Measurements from ENCODE around the gene GCK. TPM values are rescaled to one million over a fixed set of nuclear protein-coding genes. Genes with fewer than 3 reads are reported as not detected.

The GCK gene
- not detected in 2 replicates for total RNA-seq (2014; rRNA removed; shearing (Covaris generic))

DNA sequence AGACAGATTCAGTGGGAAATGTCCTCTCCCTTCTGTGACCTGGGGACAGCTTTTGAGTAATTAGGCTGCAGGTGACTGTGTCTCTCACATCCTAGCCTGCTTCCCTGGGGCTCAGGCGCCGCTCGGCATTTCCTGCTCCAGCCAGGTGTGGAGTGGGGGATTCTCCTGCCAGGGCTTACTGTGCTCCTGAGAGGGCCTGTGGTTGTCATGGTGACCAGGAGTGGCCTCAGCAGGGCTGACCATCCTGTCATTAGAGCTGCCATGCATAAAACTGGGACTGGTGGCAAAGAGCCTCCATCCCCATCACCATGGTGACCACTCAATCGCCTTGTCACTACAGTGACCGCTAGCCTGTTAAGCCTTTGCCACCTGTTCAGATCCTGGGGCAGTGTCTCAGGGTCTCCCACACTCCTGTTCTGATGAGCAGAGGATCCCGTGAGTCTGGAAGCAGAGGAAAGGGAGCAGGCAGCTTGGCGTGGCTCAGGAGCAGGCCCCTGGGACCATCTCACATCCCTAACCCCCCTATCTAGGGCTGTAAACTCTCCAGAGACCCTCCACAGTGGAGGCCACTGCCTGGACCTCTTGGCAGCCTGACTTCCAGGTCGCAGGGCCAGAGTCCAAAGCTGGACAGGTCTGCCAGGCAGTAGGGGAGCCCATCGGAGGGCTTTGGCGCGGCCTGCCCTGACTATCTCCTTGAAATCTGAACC is at the start of gene GCK:
Gene GCK, minus strand, starts transcription at position 154 of the 707 bp plus-strand sequence. CDS start 486 bp downstream, outside the sequence.
- DNase-seq, result no peak

DNA sequence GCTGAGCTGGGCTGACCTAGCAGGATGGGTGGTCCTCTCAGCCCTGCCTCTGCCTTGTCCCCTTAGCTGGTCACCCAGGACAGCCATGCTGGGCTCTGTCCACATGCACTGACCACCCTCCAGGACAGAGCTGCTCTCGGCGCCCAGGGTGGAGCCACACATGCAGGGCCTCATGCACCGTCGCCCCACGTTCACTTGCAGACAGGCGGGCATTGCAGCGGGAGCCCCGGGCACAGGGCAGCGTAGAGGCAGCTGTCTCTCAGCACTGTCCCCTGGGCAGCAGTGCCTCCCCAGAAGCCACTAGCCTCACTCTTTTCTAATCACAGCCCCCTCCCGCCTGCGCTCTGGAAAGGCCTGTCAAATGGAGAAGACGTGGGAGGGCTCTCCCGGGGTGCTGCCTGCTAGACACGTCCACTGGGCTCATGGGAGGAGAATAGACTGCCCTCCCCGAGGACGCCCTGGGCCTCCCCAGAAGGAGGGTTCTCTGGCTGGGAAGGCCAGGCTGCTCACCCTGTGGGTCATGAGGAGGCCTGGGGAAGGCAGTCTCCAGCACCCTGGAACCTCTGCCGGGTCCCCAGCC is 49.0 kb upstream of the GCK start:
- H3K9me3 ChIP-seq (replicated peaks), result no peaks in the 10 kb centered on the region
- H3K27ac ChIP-seq, result no peak overlapping the region
- DNase-seq, result no peak
- H3K36me3 ChIP-seq, result no peaks in the 10 kb centered on the region
- no peak overlapping the region for H3K4me3 ChIP-seq
- peaks cover 29% of the 10 kb centered on the region for H3K27me3 ChIP-seq
- H3K4me1 ChIP-seq, result peaks cover 14% of the 10 kb centered on the region

More for the DNA sequence above, at the start of gene GCK:
- Histone ChIP-seq H3K4me3 (no peak within 1 kb of the TSS), H3K27ac (no peak within 1 kb of the TSS), H3K4me1 (peaks cover 30% of the 10 kb centered on the region), H3K27me3 (no peaks in the 10 kb centered on the region), H3K9me3 (replicated peaks) (no peaks in the 10 kb centered on the region), H3K36me3 (no peaks in the 10 kb centered on the region)

DNA sequence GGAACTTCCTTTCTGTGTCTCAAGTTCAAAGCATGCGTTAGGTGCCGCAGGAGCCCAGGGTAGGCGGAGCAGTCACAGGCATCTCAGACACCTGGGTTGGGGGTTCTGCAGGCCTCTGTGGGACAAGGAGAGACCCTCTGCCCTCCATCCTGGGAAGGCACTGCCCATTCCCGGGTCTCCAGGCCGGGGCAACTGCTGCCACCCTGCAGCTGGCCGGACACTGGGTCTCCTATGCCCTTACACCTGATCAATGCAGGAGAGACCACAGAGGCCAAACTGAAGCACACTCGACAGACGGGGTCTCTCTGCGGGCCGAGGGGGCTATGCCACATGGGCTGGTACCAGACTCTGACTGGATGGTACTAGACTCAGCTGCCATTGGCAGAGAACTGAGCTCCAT is 48.5 kb upstream of the GCK start:
- DNase-seq, result no peak

DNA sequence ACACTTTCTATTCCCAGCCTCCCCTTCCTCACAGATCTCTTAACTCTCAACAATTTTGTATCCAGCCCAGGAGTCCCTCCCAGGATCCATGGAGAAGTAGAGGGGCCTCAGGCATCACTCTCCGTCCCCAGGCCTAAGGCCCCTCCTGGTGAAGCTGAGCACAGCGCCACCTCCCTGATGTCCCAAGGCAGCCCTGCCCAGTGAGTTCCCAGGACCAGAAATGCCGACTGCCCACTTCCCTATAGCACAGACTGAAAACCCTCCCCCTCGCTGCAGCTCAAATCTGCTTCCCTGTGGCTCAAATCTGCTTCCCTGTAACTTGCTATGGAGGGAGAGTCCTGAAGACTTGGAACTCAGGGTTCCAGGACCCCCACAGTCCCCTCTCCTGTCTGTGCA is 47.1 kb upstream of the GCK start:
- H3K36me3 ChIP-seq, result no peaks in the 10 kb centered on the region
- H3K4me3 ChIP-seq, result no peak overlapping the region
- no peak overlapping the region for H3K27ac ChIP-seq
- peaks cover 35% of the 10 kb centered on the region for H3K27me3 ChIP-seq
- peak in 1 of 2 experiments; percentile 57 for DNase-seq
- peaks cover 14% of the 10 kb centered on the region for H3K4me1 ChIP-seq
- no peaks in the 10 kb centered on the region for H3K9me3 ChIP-seq (replicated peaks)

More for the DNA sequence above, 48.5 kb upstream of the GCK start:
- Histone ChIP-seq H3K27me3 (peaks cover 31% of the 10 kb centered on the region), H3K4me1 (peaks cover 14% of the 10 kb centered on the region), H3K27ac (no peak overlapping the region), H3K9me3 (replicated peaks) (no peaks in the 10 kb centered on the region), H3K4me3 (no peak overlapping the region), H3K36me3 (no peaks in the 10 kb centered on the region)

DNA sequence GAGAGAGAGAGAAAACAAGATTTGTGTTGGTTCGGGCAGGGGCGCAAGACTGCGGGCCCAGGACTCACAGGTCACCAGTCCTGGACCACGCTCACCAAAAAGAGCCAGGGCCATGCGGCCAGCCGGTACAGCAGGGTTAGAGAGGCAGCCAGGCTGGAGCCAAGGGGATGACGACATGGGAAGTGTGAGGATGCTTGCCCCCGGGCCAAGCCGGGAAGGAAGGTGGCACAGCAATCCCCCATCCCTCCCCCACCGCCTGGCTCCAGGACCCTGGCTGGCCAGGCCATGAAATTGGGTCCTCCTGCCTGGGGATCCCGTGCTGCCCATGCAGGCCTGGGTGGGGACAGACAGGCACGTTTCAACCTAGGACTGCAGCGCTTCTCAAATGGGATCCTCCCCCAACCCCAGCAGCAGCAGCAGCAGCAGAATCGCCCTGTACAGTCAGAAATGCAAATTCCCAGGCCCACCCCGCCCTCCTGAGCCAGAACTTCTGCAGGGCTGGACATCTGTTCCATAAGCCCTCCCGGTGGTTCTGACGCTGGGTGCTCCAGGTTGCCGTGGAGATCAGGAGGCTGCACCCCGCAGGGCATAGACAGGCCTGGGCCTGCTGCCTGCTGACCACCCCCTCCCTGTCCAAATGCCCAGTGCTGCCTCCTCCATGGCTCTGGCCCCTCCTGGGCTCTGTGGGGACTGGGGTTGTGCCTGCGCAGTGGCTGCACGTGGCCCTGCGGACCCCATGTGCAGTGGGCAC is 46.5 kb upstream of the GCK start:
- H3K9me3 ChIP-seq (replicated peaks), result no peaks in the 10 kb centered on the region
- no peaks in the 10 kb centered on the region for H3K36me3 ChIP-seq
- DNase-seq, result peak; percentile 56 to 66
- H3K4me1 ChIP-seq, result peaks cover 14% of the 10 kb centered on the region
- H3K27ac ChIP-seq, result no peak overlapping the region; the same call in 1 of the 2 replicates
- H3K4me3 ChIP-seq, result no peak overlapping the region
- peaks cover 40% of the 10 kb centered on the region for H3K27me3 ChIP-seq

DNA sequence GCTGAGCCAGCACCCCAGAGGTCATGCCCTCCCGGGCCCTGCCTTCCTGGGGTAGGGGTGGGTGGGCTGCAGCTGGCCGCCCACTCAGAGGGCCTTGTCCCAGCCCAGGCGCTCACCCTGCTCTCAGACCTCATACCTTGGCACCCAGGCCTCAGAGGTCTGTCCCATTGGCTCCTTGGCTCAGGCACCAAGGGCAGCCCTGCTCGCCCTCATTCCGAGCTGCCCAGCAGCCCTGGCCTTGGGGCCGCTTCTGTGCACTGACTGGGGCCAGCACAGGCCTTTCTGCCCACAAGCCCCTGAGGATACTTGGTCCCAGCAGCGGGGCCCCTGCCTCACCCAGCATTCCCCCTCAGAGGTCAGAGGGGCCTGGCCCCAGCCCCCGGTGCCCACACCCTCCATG is 45.8 kb upstream of the GCK start:
- DNase-seq, result no peak
- no peak overlapping the region; the same call in 1 of the 2 replicates for H3K27ac ChIP-seq
- H3K27me3 ChIP-seq, result peaks cover 44% of the 10 kb centered on the region
- H3K9me3 ChIP-seq (replicated peaks), result no peaks in the 10 kb centered on the region
- peaks cover 14% of the 10 kb centered on the region for H3K4me1 ChIP-seq
- H3K36me3 ChIP-seq, result no peaks in the 10 kb centered on the region
- no peak overlapping the region for H3K4me3 ChIP-seq

DNA sequence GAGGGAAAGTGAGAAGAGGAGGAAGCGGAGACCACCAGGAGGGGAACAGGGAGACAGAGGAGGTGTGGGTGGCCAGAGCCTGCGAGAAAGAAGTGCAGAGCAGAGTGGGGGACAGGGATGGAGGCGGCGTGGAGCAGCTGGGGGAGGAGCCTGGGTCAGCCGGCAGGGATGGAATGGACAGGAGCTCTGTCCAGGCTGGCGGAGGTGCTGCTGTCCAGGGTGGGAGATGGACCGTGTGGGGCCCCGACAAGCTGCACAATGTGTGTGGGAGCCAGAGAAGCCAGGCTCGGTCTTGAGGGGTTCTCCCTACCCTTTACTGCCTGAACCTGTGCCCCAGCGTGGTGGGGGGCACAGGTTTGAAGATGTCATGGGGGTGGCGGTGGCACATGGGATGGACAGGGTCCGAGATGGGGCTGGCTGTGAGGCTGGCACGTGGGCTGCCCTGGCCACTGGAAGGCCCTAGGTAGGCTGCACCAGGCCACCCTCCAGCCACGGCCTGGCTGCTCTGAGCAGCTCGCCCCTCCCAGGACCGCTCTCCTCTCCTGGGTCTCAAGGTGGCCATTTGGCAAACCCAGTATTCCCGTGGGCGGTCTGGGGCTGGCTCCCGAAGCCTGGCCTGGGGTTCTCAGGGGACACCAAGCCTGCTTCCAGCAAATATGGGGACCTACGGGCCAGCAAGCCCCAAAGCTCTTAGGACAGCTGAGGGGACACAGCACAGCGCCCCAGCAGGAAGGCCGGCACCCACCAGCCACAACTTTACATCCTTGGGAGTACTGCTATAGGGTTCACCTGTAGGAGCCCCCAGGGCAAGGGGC is 43.9 kb upstream of the GCK start:
- no peak for DNase-seq
- peaks cover 51% of the 10 kb centered on the region for H3K27me3 ChIP-seq
- H3K4me3 ChIP-seq, result no peak overlapping the region
- H3K27ac ChIP-seq, result no peak overlapping the region
- H3K36me3 ChIP-seq, result no peaks in the 10 kb centered on the region
- peaks cover 14% of the 10 kb centered on the region for H3K4me1 ChIP-seq
- no peaks in the 10 kb centered on the region for H3K9me3 ChIP-seq (replicated peaks)

DNA sequence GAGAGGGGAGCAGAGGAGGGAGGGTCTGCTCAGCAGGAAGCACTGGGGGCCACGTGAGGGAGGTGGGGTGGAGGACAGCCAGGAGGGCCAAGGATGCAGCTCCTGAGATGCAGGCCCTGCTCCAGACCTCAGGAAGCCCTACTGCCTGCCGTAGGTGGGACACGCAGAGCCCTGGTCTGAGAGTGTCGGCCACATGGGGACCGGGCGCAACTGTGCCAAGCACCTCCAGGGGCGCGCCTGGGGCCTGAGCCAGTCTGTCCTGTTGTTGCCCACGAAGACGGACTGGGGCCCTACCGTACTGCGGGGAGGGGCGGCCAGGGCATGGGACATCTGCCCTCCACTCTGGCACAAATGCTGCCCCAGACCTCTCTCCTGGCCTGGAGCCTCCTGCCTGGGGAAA is 43.2 kb upstream of the GCK start:
- Histone ChIP-seq H3K4me1 (peaks cover 14% of the 10 kb centered on the region), H3K9me3 (replicated peaks) (no peaks in the 10 kb centered on the region), H3K27me3 (peaks cover 48% of the 10 kb centered on the region), H3K27ac (no peak overlapping the region), H3K36me3 (no peaks in the 10 kb centered on the region), H3K4me3 (no peak overlapping the region)
- no peak for DNase-seq

DNA sequence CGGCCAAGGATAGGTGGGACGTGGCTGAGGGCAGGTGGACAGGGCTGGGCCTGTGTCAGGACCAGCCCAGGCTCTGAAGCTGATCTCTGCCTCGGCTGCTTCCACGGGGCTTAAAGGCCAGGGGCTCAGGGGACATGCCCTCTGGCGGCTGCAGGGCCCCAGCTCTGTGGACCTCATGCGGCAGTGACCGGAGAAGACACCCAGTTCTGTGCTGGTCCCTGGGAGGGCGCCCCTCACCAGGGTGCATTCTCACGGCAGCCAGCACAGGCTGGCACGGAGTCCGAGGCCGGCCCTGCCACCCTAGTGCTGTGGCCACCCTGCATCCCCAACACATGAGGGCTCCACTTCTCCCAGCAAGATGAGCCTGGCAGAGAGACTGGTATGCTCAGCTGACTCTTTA is 41.8 kb upstream of the GCK start:
- Histone ChIP-seq H3K27me3 (peaks cover 39% of the 10 kb centered on the region), H3K4me1 (peaks cover 13% of the 10 kb centered on the region), H3K4me3 (no peak overlapping the region), H3K9me3 (replicated peaks) (no peaks in the 10 kb centered on the region), H3K36me3 (no peaks in the 10 kb centered on the region), H3K27ac (no peak overlapping the region)
- DNase-seq, result no peak

DNA sequence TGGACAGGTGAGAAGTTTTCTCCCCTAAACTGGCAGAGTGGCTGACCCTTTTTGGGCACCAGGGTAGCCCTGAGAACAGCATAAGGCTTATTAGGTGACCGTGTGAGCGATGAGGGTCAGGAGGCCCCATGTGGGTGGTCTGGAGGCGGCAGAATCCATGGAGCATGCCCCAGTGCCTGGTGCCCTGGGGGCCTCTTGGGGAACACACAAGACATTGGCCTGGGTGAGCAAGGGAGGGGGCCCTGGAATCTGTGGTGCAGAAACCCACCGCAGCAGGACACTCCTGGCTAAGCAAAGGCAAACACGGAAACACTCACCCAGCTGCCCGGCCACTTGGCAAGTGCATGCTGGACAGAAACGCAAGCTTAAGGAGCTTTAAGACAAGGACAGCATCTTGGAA is 41.0 kb upstream of the GCK start:
- no peak overlapping the region for H3K27ac ChIP-seq
- peaks cover 39% of the 10 kb centered on the region for H3K27me3 ChIP-seq
- H3K4me3 ChIP-seq, result no peak overlapping the region
- DNase-seq, result no peak
- H3K4me1 ChIP-seq, result peaks cover 11% of the 10 kb centered on the region
- H3K36me3 ChIP-seq, result no peaks in the 10 kb centered on the region
- no peaks in the 10 kb centered on the region for H3K9me3 ChIP-seq (replicated peaks)

DNA sequence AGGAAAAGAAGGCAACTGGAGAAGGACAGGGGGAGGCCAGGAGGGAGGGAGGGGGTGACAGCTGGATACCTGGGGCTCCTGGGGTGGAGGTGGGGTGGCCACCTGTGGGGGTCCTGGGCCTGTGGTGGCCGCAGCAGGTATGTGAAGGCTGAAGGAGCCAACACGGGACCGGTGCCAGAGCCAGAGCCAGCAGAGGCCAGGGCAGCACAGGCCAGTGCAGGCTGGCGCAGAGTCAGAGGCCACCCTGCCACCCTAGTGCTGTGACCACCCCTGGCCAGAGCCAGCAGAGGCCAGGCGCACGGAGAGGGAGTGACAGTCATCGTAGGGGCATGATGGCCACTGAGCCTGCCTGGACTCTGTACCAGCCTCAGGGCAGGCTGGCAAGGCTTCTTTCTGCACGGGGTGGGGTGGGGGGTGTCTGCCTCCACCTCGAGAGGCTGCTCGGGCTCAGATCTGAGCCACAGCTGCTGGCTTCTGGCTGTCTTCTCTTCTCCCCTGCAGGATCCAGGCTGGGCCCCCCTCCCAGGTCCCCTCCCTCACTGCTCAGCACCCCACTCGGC is 40.4 kb upstream of the GCK start:
- peaks cover 39% of the 10 kb centered on the region for H3K27me3 ChIP-seq
- DNase-seq, result no peak
- no peaks in the 10 kb centered on the region for H3K9me3 ChIP-seq (replicated peaks)
- peaks cover 17% of the 10 kb centered on the region for H3K4me1 ChIP-seq
- H3K4me3 ChIP-seq, result no peak overlapping the region
- no peaks in the 10 kb centered on the region for H3K36me3 ChIP-seq
- H3K27ac ChIP-seq, result no peak overlapping the region

DNA sequence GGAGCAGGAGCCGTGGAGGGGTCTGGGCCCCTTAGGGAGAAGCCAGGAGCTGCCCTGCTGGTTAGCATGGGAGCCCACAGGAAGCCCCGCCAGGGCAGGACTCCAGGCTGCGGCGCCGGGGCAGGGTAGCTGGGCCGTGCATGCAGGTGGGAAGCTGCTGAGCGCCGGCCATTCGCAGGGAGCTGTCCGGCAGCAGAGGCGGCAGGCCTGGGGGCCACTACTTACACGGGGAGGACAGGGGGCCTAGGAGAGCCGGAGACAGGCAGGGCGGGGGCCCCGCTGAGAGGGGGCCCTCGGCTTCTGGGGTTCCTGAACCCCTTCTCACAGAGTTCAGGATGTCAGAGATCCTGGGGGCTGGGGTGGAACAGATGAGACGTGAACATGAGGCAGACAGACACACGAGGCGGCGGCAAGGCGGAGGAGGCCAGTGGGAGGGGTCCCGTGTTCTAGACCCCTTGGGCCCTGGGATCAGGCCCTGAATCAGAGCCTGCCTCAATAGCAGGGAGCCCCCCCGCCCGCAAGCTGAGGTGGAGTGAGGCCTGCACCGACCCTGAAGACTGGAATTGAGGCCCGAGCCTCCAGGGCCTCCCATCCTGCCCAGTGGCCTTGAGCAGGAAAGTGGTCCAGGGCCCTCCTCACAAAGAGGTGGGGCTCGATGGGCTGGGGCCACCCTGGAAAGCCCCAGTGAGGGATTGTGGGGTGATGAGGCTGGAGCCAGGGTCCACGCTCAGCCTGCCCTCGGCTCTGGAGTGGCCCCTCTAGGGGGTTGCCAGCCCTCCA is 39.5 kb upstream of the GCK start:
- Histone ChIP-seq H3K36me3 (no peaks in the 10 kb centered on the region), H3K27me3 (peaks cover 39% of the 10 kb centered on the region), H3K4me1 (peaks cover 25% of the 10 kb centered on the region), H3K27ac (no peak overlapping the region), H3K9me3 (replicated peaks) (no peaks in the 10 kb centered on the region), H3K4me3 (no peak overlapping the region)
- no peak for DNase-seq

DNA sequence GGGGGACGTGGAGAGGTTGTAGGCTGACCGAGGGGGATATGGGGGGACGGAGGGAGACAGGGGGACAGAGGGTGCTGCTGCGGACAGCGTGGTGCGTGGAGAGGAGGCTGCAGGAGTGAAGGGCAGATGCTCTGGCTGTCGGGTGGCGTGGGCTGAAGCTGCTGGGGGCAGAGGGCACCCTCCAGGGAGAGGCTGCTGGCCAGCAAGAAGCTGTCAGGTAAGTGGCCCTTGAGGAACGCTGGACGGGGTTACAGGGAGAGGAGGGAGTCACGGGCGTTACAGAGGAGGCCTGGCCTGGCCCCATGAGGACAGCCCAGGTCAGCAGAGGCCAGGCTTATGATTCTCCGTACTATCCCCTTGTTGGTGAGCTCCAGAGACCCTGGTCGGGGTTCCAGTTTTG is 38.7 kb upstream of the GCK start:
- Histone ChIP-seq H3K9me3 (replicated peaks) (no peaks in the 10 kb centered on the region), H3K27me3 (peaks cover 39% of the 10 kb centered on the region), H3K36me3 (no peaks in the 10 kb centered on the region), H3K4me1 (peaks cover 31% of the 10 kb centered on the region), H3K4me3 (no peak overlapping the region), H3K27ac (no peak overlapping the region)
- no peak for DNase-seq

DNA sequence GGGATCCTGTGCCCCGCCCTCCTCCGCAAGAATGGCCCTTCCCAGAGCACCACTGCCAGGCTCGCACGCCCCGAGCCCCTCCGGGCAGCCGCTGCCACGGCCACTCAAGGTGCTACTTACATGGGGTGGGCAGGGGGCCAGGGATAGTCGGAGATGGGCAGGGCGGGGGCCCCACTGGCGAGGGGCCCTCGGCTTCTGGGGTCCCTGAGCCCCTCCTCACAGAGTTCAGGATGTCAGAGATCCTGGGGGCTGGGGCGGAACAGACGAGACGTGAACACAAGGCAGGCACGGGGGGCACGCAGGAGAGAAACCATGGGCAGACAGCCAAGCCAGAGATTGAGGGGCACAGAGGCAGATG is 37.1 kb upstream of the GCK start:
- Histone ChIP-seq H3K27ac (peak overlapping the region; percentile 51), H3K27me3 (peaks cover 33% of the 10 kb centered on the region), H3K4me3 (peak overlapping the region; percentile 48), H3K36me3 (no peaks in the 10 kb centered on the region), H3K4me1 (peaks cover 31% of the 10 kb centered on the region), H3K9me3 (replicated peaks) (no peaks in the 10 kb centered on the region)
- DNase-seq, result no peak

Measured in SJCRH30 (cell line).